ENCODE measurements around the gene CKM. TPM values are rescaled to one million over a fixed set of nuclear protein-coding genes. Genes with fewer than 3 reads are reported as not detected.

Gene CKM
- total and polyA plus RNA-seq, 2 donors (not counting 3 experiments of a cell fraction or from before 2014, with no cell fraction given), result not detected

DNA sequence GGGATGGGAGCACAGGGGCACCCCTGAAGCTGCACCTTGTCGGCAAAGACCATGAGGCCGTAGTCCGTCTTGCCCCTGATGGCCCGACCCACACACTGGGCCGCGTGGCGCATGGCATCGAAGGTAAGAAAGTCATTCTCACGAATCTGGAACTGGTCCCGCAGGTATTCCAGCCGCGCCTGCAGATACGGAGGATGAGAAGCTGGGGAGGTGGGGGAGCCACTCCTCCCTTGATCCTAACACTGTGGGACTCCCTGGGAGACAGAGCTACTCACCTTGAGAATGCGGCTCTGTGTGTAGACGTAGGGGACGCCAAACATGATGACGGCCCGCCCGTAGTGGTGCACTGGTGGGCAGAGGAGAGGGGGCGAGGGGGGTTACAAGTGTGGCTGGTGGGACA is 29.8 kb upstream of the CKM start:
- BruUV-seq (replicated peaks), result no TSS peak
- H3K4me1 ChIP-seq (ENCODE audit: control insufficient read depth, extremely low read depth, insufficient read depth, low read length), result no peaks in the 10 kb centered on the region
- no peaks in the 10 kb centered on the region for H3K9me3 ChIP-seq (replicated peaks; ENCODE audit: control insufficient read depth, insufficient read depth, low read length)

GRCh38 chr19:45352062-45352461 is 29.4 kb upstream of the CKM start:
- CTCF ChIA-PET, result interaction anchor here (1.4 kb wide), 1 partner anchor 152 kb away, joined by 4 read pairs; no protein-coding TSS in a partner anchor

More for the DNA sequence above, 29.8 kb upstream of the CKM start:
- FAIRE-seq, result no peak
- Histone ChIP-seq H3K4me3 (replicated peaks in 1 of 3; ENCODE audit: insufficient read depth in 1 of 3, low read depth in 1 of 3, low read length in 3 of 3) (no peak overlapping the region), H2AFZ (ENCODE audit: low read depth, low read length) (no peak overlapping the region), H3K79me2 (ENCODE audit: control insufficient read depth, insufficient read depth, low read length) (no peaks in the 10 kb centered on the region), H3K9me1 (replicated peaks; ENCODE audit: control insufficient read depth, extremely low read depth, insufficient read depth, low read length) (no peaks in the 10 kb centered on the region), H3K4me2 (ENCODE audit: insufficient read depth, low read length) (no peak overlapping the region), H4K20me1 (replicated peaks; ENCODE audit: control insufficient read depth, extremely low read depth, insufficient read depth, low read length) (no peaks in the 10 kb centered on the region), H3K9ac (replicated peaks; ENCODE audit: extremely low read depth, insufficient read depth, low read length) (no peak overlapping the region), H3K36me3 (ENCODE audit: control insufficient read depth in 2 of 2, extremely low read depth in 1 of 2, insufficient read depth in 2 of 2, low read length in 2 of 2) (peaks cover 7 to 42% of the 10 kb centered on the region in 2 experiments), H3K27me3 (ENCODE audit: control insufficient read depth in 2 of 2, insufficient read depth in 2 of 2, low read length in 2 of 2) (no peaks in the 10 kb centered on the region), H3K27ac (ENCODE audit: insufficient read depth, low read depth, low read length) (no peak overlapping the region)
- DNase-seq (ENCODE audit: low read depth, low spot score), result no peak
- intact Hi-C loops (cut with micrococcal nuclease), result no loop called here
- dilution Hi-C loops (cut with MboI; ENCODE audit: extremely low pct_ligation_motif_present, low sequenced_read_pairs), result no loop called here
- no peak for TF ChIP-seq MAX (IDR thresholded peaks at IDR 0.05; ENCODE audit: insufficient read depth, insufficient read length)
- TF ChIP-seq FOS (IDR thresholded peaks at IDR 0.05; ENCODE audit: borderline replicate concordance, insufficient read depth, low read length), result no peak
- TF ChIP-seq, protein P1, sequence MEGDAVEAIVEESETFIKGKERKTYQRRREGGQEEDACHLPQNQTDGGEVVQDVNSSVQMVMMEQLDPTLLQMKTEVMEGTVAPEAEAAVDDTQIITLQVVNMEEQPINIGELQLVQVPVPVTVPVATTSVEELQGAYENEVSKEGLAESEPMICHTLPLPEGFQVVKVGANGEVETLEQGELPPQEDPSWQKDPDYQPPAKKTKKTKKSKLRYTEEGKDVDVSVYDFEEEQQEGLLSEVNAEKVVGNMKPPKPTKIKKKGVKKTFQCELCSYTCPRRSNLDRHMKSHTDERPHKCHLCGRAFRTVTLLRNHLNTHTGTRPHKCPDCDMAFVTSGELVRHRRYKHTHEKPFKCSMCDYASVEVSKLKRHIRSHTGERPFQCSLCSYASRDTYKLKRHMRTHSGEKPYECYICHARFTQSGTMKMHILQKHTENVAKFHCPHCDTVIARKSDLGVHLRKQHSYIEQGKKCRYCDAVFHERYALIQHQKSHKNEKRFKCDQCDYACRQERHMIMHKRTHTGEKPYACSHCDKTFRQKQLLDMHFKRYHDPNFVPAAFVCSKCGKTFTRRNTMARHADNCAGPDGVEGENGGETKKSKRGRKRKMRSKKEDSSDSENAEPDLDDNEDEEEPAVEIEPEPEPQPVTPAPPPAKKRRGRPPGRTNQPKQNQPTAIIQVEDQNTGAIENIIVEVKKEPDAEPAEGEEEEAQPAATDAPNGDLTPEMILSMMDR (IDR thresholded peaks at IDR 0.05; ENCODE audit: extremely low read depth in 1 of 2, insufficient read depth in 1 of 2, low read depth in 1 of 2, low read length in 2 of 2), result no peak
- no peak for TF ChIP-seq GATA2 (IDR thresholded peaks at IDR 0.05; ENCODE audit: insufficient read depth, insufficient read length, low read depth, low read length)
- ChIA-PET CTCF (interaction anchor here (1.4 kb wide), 1 partner anchor 152 kb away, joined by 4 read pairs; no protein-coding TSS in a partner anchor), POLR2A (no interaction called here)

More at GRCh38 chr19:45352062-45352461, 29.4 kb upstream of the CKM start:
- no peaks in the 10 kb centered on the region for H3K9me3 ChIP-seq (replicated peaks; ENCODE audit: control insufficient read depth, insufficient read depth, low read length)
- no peak overlapping the region for H3K4me2 ChIP-seq (ENCODE audit: insufficient read depth, low read length)
- H4K20me1 ChIP-seq (replicated peaks; ENCODE audit: control insufficient read depth, extremely low read depth, insufficient read depth, low read length), result no peaks in the 10 kb centered on the region
- no peak overlapping the region for H3K9ac ChIP-seq (replicated peaks; ENCODE audit: extremely low read depth, insufficient read depth, low read length)
- H3K4me3 ChIP-seq (replicated peaks in 1 of 3; ENCODE audit: insufficient read depth in 1 of 3, low read depth in 1 of 3, low read length in 3 of 3), result no peak overlapping the region
- no peaks in the 10 kb centered on the region for H3K4me1 ChIP-seq (ENCODE audit: control insufficient read depth, extremely low read depth, insufficient read depth, low read length)
- intact Hi-C loops (cut with micrococcal nuclease), result no loop called here
- H2AFZ ChIP-seq (ENCODE audit: low read depth, low read length), result no peak overlapping the region
- DNase-seq (ENCODE audit: low read depth, low spot score) (no peak), FAIRE-seq (no peak)
- no peaks in the 10 kb centered on the region for H3K9me1 ChIP-seq (replicated peaks; ENCODE audit: control insufficient read depth, extremely low read depth, insufficient read depth, low read length)
- dilution Hi-C loops (cut with MboI; ENCODE audit: extremely low pct_ligation_motif_present, low sequenced_read_pairs), result no loop called here
- H3K79me2 ChIP-seq (ENCODE audit: control insufficient read depth, insufficient read depth, low read length), result no peaks in the 10 kb centered on the region
- H3K27ac ChIP-seq (ENCODE audit: insufficient read depth, low read depth, low read length), result no peak overlapping the region
- BruUV-seq (replicated peaks), result no TSS peak
- no peaks in the 10 kb centered on the region for H3K27me3 ChIP-seq (ENCODE audit: control insufficient read depth in 2 of 2, insufficient read depth in 2 of 2, low read length in 2 of 2)
- POLR2A ChIA-PET, result no interaction called here
- TF ChIP-seq GATA2 (IDR thresholded peaks at IDR 0.05; ENCODE audit: insufficient read depth, insufficient read length, low read depth, low read length) (no peak), MYC (IDR thresholded peaks at IDR 0.05; ENCODE audit: low read depth, low read length) (no peak), MAX (IDR thresholded peaks at IDR 0.05; ENCODE audit: insufficient read depth, insufficient read length) (no peak), FOS (IDR thresholded peaks at IDR 0.05; ENCODE audit: borderline replicate concordance, insufficient read depth, low read length) (no peak), JUN (IDR thresholded peaks at IDR 0.05; ENCODE audit: borderline replicate concordance, insufficient read depth, insufficient read length, low read depth) (no peak), POLR2AphosphoS5 (IDR thresholded peaks at IDR 0.05; ENCODE audit: insufficient read depth, low read depth, low read length) (no peak)
- TF ChIP-seq, protein P1 (IDR thresholded peaks at IDR 0.05; ENCODE audit: extremely low read depth in 1 of 2, insufficient read depth in 1 of 2, low read depth in 1 of 2, low read length in 2 of 2), result no peak
- peaks cover 7 to 41% of the 10 kb centered on the region in 2 experiments for H3K36me3 ChIP-seq (ENCODE audit: control insufficient read depth in 2 of 2, extremely low read depth in 1 of 2, insufficient read depth in 2 of 2, low read length in 2 of 2)
